Measurements from ENCODE around the gene SNN. TPM values are rescaled to one million over a fixed set of nuclear protein-coding genes. Genes with fewer than 3 reads are reported as not detected.

SNN gene
- total and polyA plus RNA-seq, 2 experiments from 2014 or later: 16.7 to 18.8 TPM

GRCh38 chr16:11674818-11675560 lies 6.7 kb downstream of the SNN start:
- no peak for DNase-seq (ENCODE audit: low spot score)
- Histone ChIP-seq H3K27me3 (no peaks in the 10 kb centered on the region), H2AFZ (no peak overlapping the region), H3K4me1 (ENCODE audit: insufficient read depth) (peaks cover 13% of the 10 kb centered on the region), H4K20me1 (ENCODE audit: insufficient read depth, poor library complexity, severe bottlenecking) (peaks cover 71% of the 10 kb centered on the region), H3K4me2 (no peak overlapping the region), H3K9me2 (replicated peaks; ENCODE audit: insufficient read depth) (no peaks in the 10 kb centered on the region), H3K9me3 (ENCODE audit: low read depth) (no peaks in the 10 kb centered on the region), H3K27ac (peak overlapping the region; percentile 39), H3K4me3 (no peak overlapping the region), H3K36me3 (replicated peaks; ENCODE audit: insufficient read depth, low read depth) (no peaks in the 10 kb centered on the region), H3K79me2 (peaks cover 47% of the 10 kb centered on the region)
- WGBS (ENCODE audit: low lambda C conversion rate, missing lambda C conversion rate): 69% methylated on average over 15 of the region's 15 CpGs
- TF ChIP-seq, protein P1, sequence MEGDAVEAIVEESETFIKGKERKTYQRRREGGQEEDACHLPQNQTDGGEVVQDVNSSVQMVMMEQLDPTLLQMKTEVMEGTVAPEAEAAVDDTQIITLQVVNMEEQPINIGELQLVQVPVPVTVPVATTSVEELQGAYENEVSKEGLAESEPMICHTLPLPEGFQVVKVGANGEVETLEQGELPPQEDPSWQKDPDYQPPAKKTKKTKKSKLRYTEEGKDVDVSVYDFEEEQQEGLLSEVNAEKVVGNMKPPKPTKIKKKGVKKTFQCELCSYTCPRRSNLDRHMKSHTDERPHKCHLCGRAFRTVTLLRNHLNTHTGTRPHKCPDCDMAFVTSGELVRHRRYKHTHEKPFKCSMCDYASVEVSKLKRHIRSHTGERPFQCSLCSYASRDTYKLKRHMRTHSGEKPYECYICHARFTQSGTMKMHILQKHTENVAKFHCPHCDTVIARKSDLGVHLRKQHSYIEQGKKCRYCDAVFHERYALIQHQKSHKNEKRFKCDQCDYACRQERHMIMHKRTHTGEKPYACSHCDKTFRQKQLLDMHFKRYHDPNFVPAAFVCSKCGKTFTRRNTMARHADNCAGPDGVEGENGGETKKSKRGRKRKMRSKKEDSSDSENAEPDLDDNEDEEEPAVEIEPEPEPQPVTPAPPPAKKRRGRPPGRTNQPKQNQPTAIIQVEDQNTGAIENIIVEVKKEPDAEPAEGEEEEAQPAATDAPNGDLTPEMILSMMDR (IDR thresholded peaks at IDR 0.05; ENCODE audit: poor library complexity): no peak
- TF ChIP-seq EZH2phosphoT487 (IDR thresholded peaks at IDR 0.05; ENCODE audit: low read depth, severe bottlenecking, unreplicated experiment): no peak
- no peak for TF ChIP-seq EZH2 (IDR thresholded peaks at IDR 0.05; ENCODE audit: borderline replicate concordance)

DNA sequence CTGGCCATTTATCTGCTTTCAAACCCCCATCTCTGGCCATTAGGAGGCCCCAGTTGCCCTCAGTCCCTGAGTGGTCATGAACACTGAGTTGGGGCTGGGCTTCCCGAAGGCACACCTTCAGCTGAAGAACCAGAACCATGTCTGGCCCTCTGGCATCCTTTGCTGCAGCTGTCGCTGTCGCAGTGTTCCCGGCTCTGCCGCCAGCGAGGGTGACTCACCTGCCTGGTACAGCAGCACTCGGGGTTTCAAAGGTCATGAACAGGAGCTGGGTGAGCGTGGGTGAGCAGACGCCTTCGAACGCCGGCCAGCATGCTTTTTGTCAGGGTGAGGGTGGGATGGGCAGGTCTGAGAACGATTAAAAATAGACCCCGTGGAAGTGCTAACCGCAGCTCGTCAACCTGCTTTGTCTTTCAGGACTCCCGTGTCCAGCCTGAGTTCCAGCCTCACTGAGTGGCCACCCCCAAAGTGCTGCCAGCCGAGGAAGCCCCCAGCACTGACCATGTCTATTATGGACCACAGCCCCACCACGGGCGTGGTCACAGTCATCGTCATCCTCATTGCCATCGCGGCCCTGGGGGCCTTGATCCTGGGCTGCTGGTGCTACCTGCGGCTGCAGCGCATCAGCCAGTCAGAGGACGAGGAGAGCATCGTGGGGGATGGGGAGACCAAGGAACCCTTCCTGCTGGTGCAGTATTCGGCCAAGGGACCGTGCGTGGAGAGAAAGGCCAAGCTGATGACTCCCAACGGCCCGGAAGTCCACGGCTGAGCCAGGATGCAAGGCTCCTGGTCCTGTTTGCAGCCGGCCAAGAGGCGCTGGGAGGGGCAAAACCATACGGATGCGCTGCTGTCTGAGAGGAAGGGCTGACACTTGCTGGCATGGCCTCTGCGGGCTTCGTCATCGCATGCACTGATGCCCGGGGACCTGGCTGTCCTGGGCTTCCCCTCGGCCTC lies 7.6 kb downstream of the SNN start:
- Histone ChIP-seq H3K9me2 (replicated peaks; ENCODE audit: insufficient read depth) (no peaks in the 10 kb centered on the region), H3K4me3 (no peak overlapping the region), H2AFZ (no peak overlapping the region), H3K36me3 (replicated peaks; ENCODE audit: insufficient read depth, low read depth) (no peaks in the 10 kb centered on the region), H3K27me3 (no peaks in the 10 kb centered on the region), H3K79me2 (peaks cover 45% of the 10 kb centered on the region), H3K4me2 (no peak overlapping the region), H4K20me1 (ENCODE audit: insufficient read depth, poor library complexity, severe bottlenecking) (peaks cover 64% of the 10 kb centered on the region), H3K9me3 (ENCODE audit: low read depth) (no peaks in the 10 kb centered on the region), H3K27ac (peak overlapping the region; percentile 50), H3K4me1 (ENCODE audit: insufficient read depth) (peaks cover 12% of the 10 kb centered on the region)
- TF ChIP-seq EZH2 (IDR thresholded peaks at IDR 0.05; ENCODE audit: borderline replicate concordance) (no peak), EZH2phosphoT487 (IDR thresholded peaks at IDR 0.05; ENCODE audit: low read depth, severe bottlenecking, unreplicated experiment) (no peak)
- TF ChIP-seq, protein P1 (IDR thresholded peaks at IDR 0.05; ENCODE audit: poor library complexity): peak; percentile 10
- peak; percentile 85 for DNase-seq (ENCODE audit: low spot score)
- 77% methylated on average over 42 of the region's 42 CpGs for WGBS (ENCODE audit: low lambda C conversion rate, missing lambda C conversion rate)

GRCh38 chr16:11676799-11677198 lies 8.5 kb downstream of the SNN start:
- no peak for DNase-seq (ENCODE audit: low spot score)
- Histone ChIP-seq H3K79me2 (peaks cover 44% of the 10 kb centered on the region), H3K36me3 (replicated peaks; ENCODE audit: insufficient read depth, low read depth) (no peaks in the 10 kb centered on the region), H2AFZ (no peak overlapping the region), H3K4me1 (ENCODE audit: insufficient read depth) (peaks cover 12% of the 10 kb centered on the region), H3K4me3 (no peak overlapping the region), H3K4me2 (no peak overlapping the region), H3K27ac (no peak overlapping the region), H3K9me3 (ENCODE audit: low read depth) (no peaks in the 10 kb centered on the region), H3K27me3 (no peaks in the 10 kb centered on the region), H3K9me2 (replicated peaks; ENCODE audit: insufficient read depth) (no peaks in the 10 kb centered on the region), H4K20me1 (ENCODE audit: insufficient read depth, poor library complexity, severe bottlenecking) (peaks cover 57% of the 10 kb centered on the region)
- TF ChIP-seq EZH2 (IDR thresholded peaks at IDR 0.05; ENCODE audit: borderline replicate concordance) (no peak), EZH2phosphoT487 (IDR thresholded peaks at IDR 0.05; ENCODE audit: low read depth, severe bottlenecking, unreplicated experiment) (no peak)
- TF ChIP-seq, protein P1 (IDR thresholded peaks at IDR 0.05; ENCODE audit: poor library complexity): no peak
- 96% methylated on average over 14 of the region's 14 CpGs for WGBS (ENCODE audit: low lambda C conversion rate, missing lambda C conversion rate)
